GM12872 (cell line): ENCODE data around the gene ATP1B2.
A peak's percentile ranks its signal among the peaks of the same experiment; 100 is the strongest.

Experiments
- TF ChIP-seq, protein P1 (sequence below): IDR thresholded peaks from 3 replicates; pipeline ENCODE4 v1.5.1; 2011; ENCODE audit warnings: low read depth, mild to moderate bottlenecking, low read length, moderate library complexity; ENCODE audit not compliant: insufficient read depth

ATP1B2 gene

DNA sequence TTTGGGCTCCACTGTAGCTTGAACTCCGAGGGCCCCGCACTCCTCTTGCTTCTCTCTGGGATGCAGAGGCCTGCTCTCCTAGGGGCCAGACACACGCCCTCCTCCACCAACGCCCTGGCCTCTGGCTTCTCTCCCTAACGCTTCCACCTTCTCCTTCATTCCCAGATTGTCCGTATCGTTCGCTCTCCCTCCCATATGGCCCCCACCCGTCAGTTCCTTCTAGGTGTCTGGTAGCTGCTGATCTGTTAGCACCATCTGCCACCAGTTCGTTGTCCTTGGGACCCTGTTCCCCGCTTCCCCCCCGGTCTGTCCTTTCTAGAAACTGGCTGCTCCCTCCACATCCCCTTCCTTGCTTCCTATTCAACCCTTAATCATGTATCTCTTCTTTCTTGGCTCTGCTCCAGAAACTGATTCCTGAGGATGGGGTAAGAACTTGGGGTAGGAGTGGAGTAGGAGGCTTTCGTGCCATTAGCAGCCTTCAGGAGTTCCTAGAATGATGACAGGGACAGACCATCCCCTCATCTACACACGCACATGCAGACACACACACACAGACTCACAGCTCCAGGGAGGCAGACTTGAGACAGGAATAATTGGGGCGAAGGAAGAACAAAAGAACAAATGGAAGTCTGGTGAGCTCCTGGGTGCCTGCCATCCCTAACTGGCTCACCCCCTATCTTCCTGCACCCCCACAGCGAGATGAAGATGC, 4.3 kb downstream of the ATP1B2 start:
- TF ChIP-seq, protein P1, sequence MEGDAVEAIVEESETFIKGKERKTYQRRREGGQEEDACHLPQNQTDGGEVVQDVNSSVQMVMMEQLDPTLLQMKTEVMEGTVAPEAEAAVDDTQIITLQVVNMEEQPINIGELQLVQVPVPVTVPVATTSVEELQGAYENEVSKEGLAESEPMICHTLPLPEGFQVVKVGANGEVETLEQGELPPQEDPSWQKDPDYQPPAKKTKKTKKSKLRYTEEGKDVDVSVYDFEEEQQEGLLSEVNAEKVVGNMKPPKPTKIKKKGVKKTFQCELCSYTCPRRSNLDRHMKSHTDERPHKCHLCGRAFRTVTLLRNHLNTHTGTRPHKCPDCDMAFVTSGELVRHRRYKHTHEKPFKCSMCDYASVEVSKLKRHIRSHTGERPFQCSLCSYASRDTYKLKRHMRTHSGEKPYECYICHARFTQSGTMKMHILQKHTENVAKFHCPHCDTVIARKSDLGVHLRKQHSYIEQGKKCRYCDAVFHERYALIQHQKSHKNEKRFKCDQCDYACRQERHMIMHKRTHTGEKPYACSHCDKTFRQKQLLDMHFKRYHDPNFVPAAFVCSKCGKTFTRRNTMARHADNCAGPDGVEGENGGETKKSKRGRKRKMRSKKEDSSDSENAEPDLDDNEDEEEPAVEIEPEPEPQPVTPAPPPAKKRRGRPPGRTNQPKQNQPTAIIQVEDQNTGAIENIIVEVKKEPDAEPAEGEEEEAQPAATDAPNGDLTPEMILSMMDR: no peak

GRCh38 chr17:7655541-7655840, 4.8 kb downstream of the ATP1B2 start:
- TF ChIP-seq, protein P1: no peak

- TF ChIP-seq, protein P1: no peak
These were observed 6.4 kb downstream of the ATP1B2 start for GRCh38 chr17:7656958-7657609.

DNA sequence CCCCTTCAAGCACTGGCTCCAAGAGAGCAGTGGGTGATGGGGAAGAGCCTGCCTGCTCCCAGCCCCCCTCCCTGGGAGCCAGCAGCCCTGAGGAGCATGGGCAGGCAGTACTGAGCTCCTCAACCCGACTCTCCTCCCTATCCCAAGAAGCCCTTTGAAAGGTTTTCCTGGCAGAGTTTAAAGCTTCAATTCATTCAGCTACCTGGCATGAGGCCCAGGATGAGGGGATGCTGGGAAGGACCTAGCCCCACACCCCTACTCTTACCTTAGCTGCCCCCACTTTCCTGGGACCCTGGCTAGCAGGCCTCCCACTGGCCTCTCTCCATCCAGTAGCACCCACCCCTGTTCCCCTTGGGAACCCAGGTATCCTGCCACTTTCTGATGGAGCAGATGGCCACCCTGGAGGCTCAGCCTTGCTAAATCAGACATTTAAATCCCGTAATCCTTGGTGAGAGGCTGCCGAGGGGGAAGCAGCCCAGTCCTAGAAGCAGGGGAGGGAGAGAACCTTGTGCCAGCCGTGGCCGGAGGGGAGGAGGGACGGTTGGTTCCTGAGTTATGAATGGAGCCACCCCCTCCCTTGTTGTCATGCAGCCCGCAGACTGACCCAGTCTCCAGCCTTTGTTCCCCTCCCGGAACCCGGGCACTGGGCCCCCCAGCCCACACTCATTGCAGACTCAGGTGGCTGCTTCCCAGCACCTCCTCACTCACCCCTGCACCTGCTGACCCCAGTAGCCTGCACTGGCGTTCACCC, 17.1 kb downstream of the ATP1B2 start:
- TF ChIP-seq, protein P1: no peak

GRCh38 chr17:7668482-7668881, 17.8 kb downstream of the ATP1B2 start:
- TF ChIP-seq, protein P1: no peak

DNA sequence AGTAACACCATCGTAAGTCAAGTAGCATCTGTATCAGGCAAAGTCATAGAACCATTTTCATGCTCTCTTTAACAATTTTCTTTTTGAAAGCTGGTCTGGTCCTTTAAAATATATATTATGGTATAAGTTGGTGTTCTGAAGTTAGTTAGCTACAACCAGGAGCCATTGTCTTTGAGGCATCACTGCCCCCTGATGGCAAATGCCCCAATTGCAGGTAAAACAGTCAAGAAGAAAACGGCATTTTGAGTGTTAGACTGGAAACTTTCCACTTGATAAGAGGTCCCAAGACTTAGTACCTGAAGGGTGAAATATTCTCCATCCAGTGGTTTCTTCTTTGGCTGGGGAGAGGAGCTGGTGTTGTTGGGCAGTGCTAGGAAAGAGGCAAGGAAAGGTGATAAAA, 22.5 kb downstream of the ATP1B2 start:
- TF ChIP-seq, protein P1: peak; percentile 59

- TF ChIP-seq, protein P1: no peak
These were observed 24.2 kb downstream of the ATP1B2 start for GRCh38 chr17:7674934-7675333.
